ENCODE measurements around the gene FUT8. TPM values are rescaled to one million over a fixed set of nuclear protein-coding genes. Genes with fewer than 3 reads are reported as not detected.

Gene FUT8
- total RNA-seq, 4 donors from 2014 or later, result 15.2 to 38.0 (median 20.7) TPM

DNA sequence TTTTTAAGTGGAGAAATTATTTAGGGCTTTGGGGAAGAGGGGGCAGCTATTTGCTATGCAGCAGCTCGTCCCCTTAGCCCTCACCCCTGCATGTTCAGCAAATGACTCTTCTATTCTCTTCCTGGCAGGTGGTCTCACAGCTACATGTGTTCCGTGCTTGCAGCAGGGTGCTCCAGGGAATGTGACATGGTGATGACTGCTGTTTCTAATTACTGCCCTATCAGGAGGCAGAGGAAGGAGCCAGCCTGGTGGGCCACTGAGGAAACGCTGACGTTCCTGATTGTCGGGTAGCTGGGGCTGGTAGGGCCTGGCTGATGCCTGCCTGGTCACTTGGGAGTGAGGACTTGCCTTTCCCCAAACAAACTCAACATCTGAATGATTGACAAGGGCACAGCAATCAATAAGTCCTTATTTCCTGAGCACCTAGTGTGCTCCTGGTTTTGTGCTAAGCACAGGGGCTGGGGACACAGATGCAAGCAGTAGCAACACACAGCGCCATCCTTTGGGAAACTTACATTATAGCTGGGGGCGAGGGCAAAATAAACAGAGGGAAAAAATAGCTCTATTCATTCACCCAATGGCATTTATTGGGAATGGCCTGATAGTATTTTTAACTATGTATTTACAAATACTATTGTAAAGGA, 377.8 kb downstream of the FUT8 start:
- Histone ChIP-seq H3K4me1 (no peaks in the 10 kb centered on the region), H3K9me3 (no peaks in the 10 kb centered on the region), H3K36me3 (no peaks in the 10 kb centered on the region), H3K27me3 (peaks cover 5% of the 10 kb centered on the region), H3K27ac (no peak overlapping the region), H3K4me3 (no peak overlapping the region)
- no peak for DNase-seq (ENCODE audit: low spot score in 2 of 2)
- TF ChIP-seq EP300 (IDR thresholded peaks at IDR 0.05) (no peak), POLR2A (IDR thresholded peaks at IDR 0.05) (no peak), POLR2AphosphoS5 (IDR thresholded peaks at IDR 0.05) (no peak)
- TF ChIP-seq, protein P1, sequence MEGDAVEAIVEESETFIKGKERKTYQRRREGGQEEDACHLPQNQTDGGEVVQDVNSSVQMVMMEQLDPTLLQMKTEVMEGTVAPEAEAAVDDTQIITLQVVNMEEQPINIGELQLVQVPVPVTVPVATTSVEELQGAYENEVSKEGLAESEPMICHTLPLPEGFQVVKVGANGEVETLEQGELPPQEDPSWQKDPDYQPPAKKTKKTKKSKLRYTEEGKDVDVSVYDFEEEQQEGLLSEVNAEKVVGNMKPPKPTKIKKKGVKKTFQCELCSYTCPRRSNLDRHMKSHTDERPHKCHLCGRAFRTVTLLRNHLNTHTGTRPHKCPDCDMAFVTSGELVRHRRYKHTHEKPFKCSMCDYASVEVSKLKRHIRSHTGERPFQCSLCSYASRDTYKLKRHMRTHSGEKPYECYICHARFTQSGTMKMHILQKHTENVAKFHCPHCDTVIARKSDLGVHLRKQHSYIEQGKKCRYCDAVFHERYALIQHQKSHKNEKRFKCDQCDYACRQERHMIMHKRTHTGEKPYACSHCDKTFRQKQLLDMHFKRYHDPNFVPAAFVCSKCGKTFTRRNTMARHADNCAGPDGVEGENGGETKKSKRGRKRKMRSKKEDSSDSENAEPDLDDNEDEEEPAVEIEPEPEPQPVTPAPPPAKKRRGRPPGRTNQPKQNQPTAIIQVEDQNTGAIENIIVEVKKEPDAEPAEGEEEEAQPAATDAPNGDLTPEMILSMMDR (IDR thresholded peaks at IDR 0.05), result no peak
- 58% methylated on average over 7 of the region's 7 CpGs for WGBS

DNA sequence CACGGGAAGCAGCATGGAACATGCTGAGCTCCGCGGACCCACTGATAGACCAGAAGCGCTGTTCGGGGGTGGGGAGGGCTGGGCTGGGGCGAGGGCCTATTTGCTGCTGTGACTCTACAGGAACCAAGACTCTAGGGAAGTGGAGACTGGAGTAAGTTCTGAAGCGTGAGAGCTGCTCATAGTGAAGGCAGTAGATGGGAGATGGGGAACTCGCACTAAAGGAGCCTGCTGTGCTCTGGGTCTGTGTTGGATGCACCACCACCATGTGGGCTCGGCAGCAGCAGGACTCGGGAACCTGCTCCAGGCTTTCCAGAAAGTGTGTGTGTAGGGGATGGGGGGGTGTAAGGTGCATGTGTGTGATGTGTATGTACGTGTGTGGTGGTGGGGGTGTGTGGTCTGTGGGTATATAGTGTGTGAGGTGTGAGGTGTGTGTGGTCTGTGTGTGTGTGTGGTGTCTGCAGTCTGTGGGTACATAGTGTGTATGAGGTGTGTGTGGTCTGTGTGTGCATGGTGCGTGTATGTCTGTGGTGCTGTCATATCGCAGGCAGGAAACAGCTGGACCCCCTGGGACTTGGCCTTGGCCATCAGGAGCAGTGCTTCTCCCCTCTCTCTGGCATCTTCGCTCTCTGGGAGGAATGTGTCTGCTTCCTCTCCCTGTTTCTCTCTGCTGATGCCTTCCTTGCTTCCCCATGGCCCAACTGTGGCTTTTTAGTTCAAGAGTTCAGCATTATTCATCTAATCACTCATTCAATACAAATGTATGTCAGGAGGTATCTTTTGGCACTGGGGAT, 378.9 kb downstream of the FUT8 start:
- 55% methylated on average over 14 of the region's 14 CpGs for WGBS
- Histone ChIP-seq H3K27ac (no peak overlapping the region), H3K36me3 (no peaks in the 10 kb centered on the region), H3K9me3 (no peaks in the 10 kb centered on the region), H3K4me3 (no peak overlapping the region), H3K27me3 (peaks cover 5% of the 10 kb centered on the region), H3K4me1 (no peaks in the 10 kb centered on the region)
- no peak for TF ChIP-seq EP300 (IDR thresholded peaks at IDR 0.05)
- TF ChIP-seq, protein P1 (IDR thresholded peaks at IDR 0.05), result no peak
- no peak for TF ChIP-seq POLR2A (IDR thresholded peaks at IDR 0.05)
- no peak for TF ChIP-seq POLR2AphosphoS5 (IDR thresholded peaks at IDR 0.05)
- no peak for DNase-seq (ENCODE audit: low spot score in 2 of 2)

DNA sequence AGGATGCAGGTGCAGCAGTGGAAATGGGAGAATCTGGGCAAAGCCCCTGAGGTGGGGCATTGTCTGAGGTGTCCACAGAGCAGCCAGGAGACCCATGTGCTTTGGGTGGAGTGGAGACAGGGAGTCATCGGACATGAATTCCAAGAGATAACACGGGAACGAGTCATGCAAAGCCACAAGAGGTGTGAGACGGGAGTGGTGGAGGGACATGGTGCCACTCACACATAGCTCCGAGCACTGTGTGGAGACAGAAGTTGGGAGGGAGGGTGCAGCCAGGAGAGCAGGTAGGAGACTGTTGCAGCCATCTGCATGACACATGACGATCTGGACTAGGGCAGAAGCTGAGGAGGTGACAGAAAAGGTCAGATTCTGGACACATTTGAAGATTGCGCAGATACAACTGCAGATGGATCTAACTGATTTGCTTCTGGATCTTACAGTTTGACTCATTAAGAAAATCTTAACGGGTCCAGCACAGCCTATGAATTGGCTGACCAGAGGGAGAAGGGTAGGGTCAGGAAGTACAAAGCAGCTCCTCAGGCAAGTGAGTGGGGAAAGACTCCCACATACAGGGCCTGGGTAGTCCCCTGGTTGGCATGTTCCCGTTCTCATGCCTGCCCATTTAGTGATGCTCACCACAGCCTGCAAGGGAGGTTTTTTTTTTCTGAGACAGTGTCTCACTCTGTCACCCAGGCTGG, 379.8 kb downstream of the FUT8 start:
- no peak overlapping the region for H3K4me3 ChIP-seq
- H3K27me3 ChIP-seq, result peaks cover 5% of the 10 kb centered on the region
- no peaks in the 10 kb centered on the region for H3K9me3 ChIP-seq
- H3K4me1 ChIP-seq, result no peaks in the 10 kb centered on the region
- 67% methylated on average over 9 of the region's 9 CpGs for WGBS
- H3K27ac ChIP-seq, result no peak overlapping the region
- no peak for DNase-seq (ENCODE audit: low spot score in 2 of 2)
- TF ChIP-seq EP300 (IDR thresholded peaks at IDR 0.05) (no peak), POLR2A (IDR thresholded peaks at IDR 0.05) (no peak), POLR2AphosphoS5 (IDR thresholded peaks at IDR 0.05) (no peak)
- TF ChIP-seq, protein P1 (IDR thresholded peaks at IDR 0.05), result no peak
- no peaks in the 10 kb centered on the region for H3K36me3 ChIP-seq

All from suprapubic skin (tissue), 4 donors.